ENCODE data around the gene RALGAPA2.

DNA sequence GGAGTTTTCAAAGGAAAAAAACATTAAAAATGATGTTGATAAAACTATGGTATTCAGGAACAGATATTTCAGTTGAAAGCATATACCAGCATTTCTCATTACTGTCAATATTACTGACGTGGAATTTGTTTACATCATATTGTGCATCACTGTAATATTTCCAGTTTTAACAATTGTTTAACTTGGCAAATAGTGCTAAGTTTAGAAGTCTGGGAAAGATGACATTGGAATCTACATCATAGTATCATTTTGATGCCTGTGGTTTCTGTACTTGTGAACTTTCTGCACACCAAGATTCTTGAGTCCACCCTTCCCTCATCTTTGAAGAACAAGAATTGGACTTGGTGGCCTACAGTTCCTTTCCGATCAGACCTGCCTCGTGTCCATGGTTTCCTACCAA lies 98.1 kb downstream of the RALGAPA2 start:
- no peak for TF ChIP-seq FOXA1 (IDR thresholded peaks at IDR 0.05)
- no peak for TF ChIP-seq FOXK2 (IDR thresholded peaks at IDR 0.05)
- TF ChIP-seq L3MBTL2 (conservative IDR thresholded peaks at IDR 0.05): no peak
- no peak for TF ChIP-seq SUZ12 (IDR thresholded peaks at IDR 0.05)
- no peak for TF ChIP-seq FOXM1 (IDR thresholded peaks at IDR 0.05; ENCODE audit: borderline replicate concordance)
- TF ChIP-seq SP1 (IDR thresholded peaks at IDR 0.05): no peak
- no peak for TF ChIP-seq BHLHE40 (IDR thresholded peaks at IDR 0.05; ENCODE audit: borderline replicate concordance)
- no peak for TF ChIP-seq ZNF384 (IDR thresholded peaks at IDR 0.05)
- TF ChIP-seq LEF1 (IDR thresholded peaks at IDR 0.05; ENCODE audit: borderline replicate concordance): no peak
- no peak for TF ChIP-seq HDGF (IDR thresholded peaks at IDR 0.05; ENCODE audit: borderline replicate concordance)
- TF ChIP-seq ARNT (IDR thresholded peaks at IDR 0.05): no peak
